ENCODE measurements around the gene CCT6A.
"Not testable (repeated sequence)": the region's sequence is repeated elsewhere in the genome, so short reads cannot be mapped to it uniquely, and the experiment has no call there.

The CCT6A gene

GRCh38 chr7:56051339-56052191 lies at the start of gene CCT6A, which contains the start of gene PSPH:
Gene CCT6A, plus strand, starts transcription at chr7:56051765. Its CDS starts 84 bp downstream, at chr7:56051849.
Gene PSPH, minus strand, starts transcription at chr7:56051444. Its CDS starts 30,232 bp downstream, at chr7:56021212.
- DNase-seq (ENCODE audit: low spot score): peak; percentile 99

GRCh38 chr7:56003749-56004148 lies 47.8 kb upstream of the CCT6A start:
- DNase-seq (ENCODE audit: low spot score): no peak

GRCh38 chr7:56007167-56007652 lies 44.4 kb upstream of the CCT6A start:
- no peak for DNase-seq (ENCODE audit: low spot score)

GRCh38 chr7:56007891-56008290 lies 43.7 kb upstream of the CCT6A start:
- no peak for DNase-seq (ENCODE audit: low spot score)

- DNase-seq (ENCODE audit: low spot score): peak; percentile 22
These were observed 41.9 kb upstream of the CCT6A start for GRCh38 chr7:56009695-56010094.

GRCh38 chr7:56017015-56017414 lies 34.5 kb upstream of the CCT6A start:
- not testable (repeated sequence) for DNase-seq (ENCODE audit: low spot score)

GRCh38 chr7:56019501-56019900 lies 32.1 kb upstream of the CCT6A start:
- no peak for DNase-seq (ENCODE audit: low spot score)

- DNase-seq (ENCODE audit: low spot score): no peak
These were observed 28.1 kb upstream of the CCT6A start for GRCh38 chr7:56023500-56023899.

- no peak for DNase-seq (ENCODE audit: low spot score)
These were observed 25.0 kb upstream of the CCT6A start for GRCh38 chr7:56026538-56026937.

- peak; percentile 69 for DNase-seq (ENCODE audit: low spot score)
These were observed 22.5 kb upstream of the CCT6A start for GRCh38 chr7:56028942-56029630.

GRCh38 chr7:56030340-56030739 lies 21.2 kb upstream of the CCT6A start:
- no peak for DNase-seq (ENCODE audit: low spot score)

- DNase-seq (ENCODE audit: low spot score): not testable (repeated sequence)
These were observed 20.0 kb upstream of the CCT6A start for GRCh38 chr7:56031556-56031955.

- DNase-seq (ENCODE audit: low spot score): not testable (repeated sequence)
These were observed 19.0 kb upstream of the CCT6A start for GRCh38 chr7:56032578-56032977.

GRCh38 chr7:56033671-56034432 lies 17.7 kb upstream of the CCT6A start:
- peak; percentile 79 for DNase-seq (ENCODE audit: low spot score)

- peak; percentile 69 for DNase-seq (ENCODE audit: low spot score)
These were observed 10.8 kb upstream of the CCT6A start for GRCh38 chr7:56040730-56041129.

GRCh38 chr7:56045758-56046157 lies 5.8 kb upstream of the CCT6A start:
- not testable (repeated sequence) for DNase-seq (ENCODE audit: low spot score)

- peak; percentile 82 for DNase-seq (ENCODE audit: low spot score)
These were observed 4.7 kb upstream of the CCT6A start for GRCh38 chr7:56046721-56047445.

- peak; percentile 83 for DNase-seq (ENCODE audit: low spot score)
These were observed 4.0 kb upstream of the CCT6A start for GRCh38 chr7:56047446-56048116.

- DNase-seq (ENCODE audit: low spot score): no peak
These were observed 3.3 kb upstream of the CCT6A start for GRCh38 chr7:56048245-56048644.

GRCh38 chr7:56048763-56049162 lies 2.8 kb upstream of the CCT6A start:
- peak; percentile 59 for DNase-seq (ENCODE audit: low spot score)

- no peak for DNase-seq (ENCODE audit: low spot score)
These were observed 569 bp upstream of the CCT6A start for GRCh38 chr7:56051053-56051338.
